GM12878 (cell line): Measurements from ENCODE around the gene FKBP2. TPM values are rescaled to one million over a fixed set of nuclear protein-coding genes. Genes with fewer than 3 reads are reported as not detected.

Experiments
- BACH1 ChIP-seq: fragments of 450-650 bp; IDR thresholded peaks from 2 replicates; pipeline ENCODE4 v1.6.1; 2017; ENCODE audit warnings: mild to moderate bottlenecking, borderline replicate concordance
- BMI1 ChIP-seq: fragments of 450-650 bp; IDR thresholded peaks from 2 replicates; pipeline ENCODE4 v1.6.1; 2016; ENCODE audit warnings: mild to moderate bottlenecking, moderate library complexity, borderline replicate concordance
- CBX3 ChIP-seq: fragments of 200-600 bp; sonication (generic); IDR thresholded peaks from 2 replicates; pipeline ENCODE4 v1.6.1; 2016; ENCODE audit warnings: low read depth, borderline replicate concordance
- CEBPB ChIP-seq, 2 experiments: fragments of 150-350 bp in 1 of 2; IDR thresholded peaks; 2 replicates each; pipeline ENCODE4 v1.6.1; 2012 to 2014; ENCODE audit warnings: low read depth in 2 of 2, low read length in 2 of 2, borderline replicate concordance in 1 of 2, inconsistent platforms in 1 of 2
- CHD1 ChIP-seq: IDR thresholded peaks from 2 replicates; pipeline ENCODE4 v1.6.1; 2012; ENCODE audit warnings: low read depth, low read length, improper control_type of control experiment
- CTCF ChIP-seq, 3 experiments: IDR thresholded peaks in 2 of 3; conservative IDR thresholded peaks in 1 of 3; 2 replicates each; pipeline ENCODE4 v1.5.1; 2011; ENCODE audit warnings: low read depth in 3 of 3, low read length in 3 of 3, mild to moderate bottlenecking in 3 of 3, control low read depth in 2 of 3, moderate library complexity in 2 of 3, inconsistent platforms in 1 of 3, mixed read lengths in 1 of 3; ENCODE audit not compliant: control insufficient read depth in 2 of 3, insufficient read depth in 1 of 3; ENCODE audit errors: extremely low read depth in 1 of 3
- E2F8 ChIP-seq: fragments of 450-650 bp; IDR thresholded peaks from 2 replicates; pipeline ENCODE4 v1.6.1; 2018; ENCODE audit warnings: mild to moderate bottlenecking, low read depth, moderate library complexity; ENCODE audit not compliant: partially characterized antibody
- ESRRA ChIP-seq: IDR thresholded peaks from 2 replicates; pipeline ENCODE4 v1.6.1; 2012; ENCODE audit warnings: mild to moderate bottlenecking, low read length, improper control_type of control experiment
- GATAD2B ChIP-seq: fragments of 450-650 bp; conservative IDR thresholded peaks from 2 replicates; pipeline ENCODE4 v1.6.1; 2017; ENCODE audit warnings: low read depth, mild to moderate bottlenecking, moderate library complexity
- HDGF ChIP-seq: fragments of 450-650 bp; IDR thresholded peaks from 2 replicates; pipeline ENCODE4 v1.6.1; 2016; ENCODE audit warnings: antibody characterized with exemption
- NFYB ChIP-seq: IDR thresholded peaks from 2 replicates; pipeline ENCODE4 v1.6.1; 2011; ENCODE audit warnings: low read depth, mild to moderate bottlenecking, low read length, improper control_type of control experiment, moderate library complexity; ENCODE audit not compliant: insufficient read depth
- NR2C2 ChIP-seq: IDR thresholded peaks from 2 replicates; pipeline ENCODE4 v1.6.1; 2011; ENCODE audit warnings: borderline replicate concordance, low read depth; ENCODE audit not compliant: control insufficient read depth, insufficient read length
- RAD51 ChIP-seq: fragments of 450-650 bp; IDR thresholded peaks from 2 replicates; pipeline ENCODE4 v1.6.1; 2016; ENCODE audit warnings: moderate library complexity, mild to moderate bottlenecking, inconsistent platforms
- RELA ChIP-seq: fragments of 450-650 bp; IDR thresholded peaks from 2 replicates; pipeline ENCODE4 v1.8.0; 2014; ENCODE audit warnings: borderline replicate concordance; ENCODE audit not compliant: partially characterized antibody
- SMAD1 ChIP-seq: fragments of 450-650 bp; IDR thresholded peaks from 2 replicates; pipeline ENCODE4 v1.6.1; 2018; ENCODE audit warnings: mild to moderate bottlenecking, low read depth; ENCODE audit not compliant: partially characterized antibody
- SMAD5 ChIP-seq: IDR thresholded peaks from 2 replicates; pipeline ENCODE4 v1.6.1; 2016; ENCODE audit warnings: antibody characterized with exemption, low read depth
- YY1 ChIP-seq: IDR thresholded peaks from 2 replicates; pipeline ENCODE4 v1.6.1; 2011; ENCODE audit warnings: low read depth, mild to moderate bottlenecking, low read length
- ZBTB33 ChIP-seq: fragments of 450-650 bp; IDR thresholded peaks from 2 replicates; pipeline ENCODE4 v1.6.1; 2017; ENCODE audit warnings: mild to moderate bottlenecking
- polyA plus RNA-seq, 11 experiments: library from polyadenylated mRNA; depleted of rRNA in 4 of 11; unstranded in 6 of 11; stranded (reverse) in 5 of 11; fragments of >200 nt; fragmentation: Nextera tagmentation in 4 of 11; fragmentation: Illumina TruSeq in 1 of 11; extraction: Ambion mirVana in 4 of 11; extraction: Trizol in 1 of 11; gene quantifications; 1 replicate in 1 of 11; 2 replicates in 10 of 11; pipeline versions ENCODE4 v1.2.1 to v1.2.3, GENCODE V29; 2011 to 2016; ENCODE audit warnings: inconsistent platforms in 2 of 11, missing spikeins in 2 of 11, low read depth in 1 of 11
- total RNA-seq, 4 experiments: library from RNA; depleted of rRNA in 3 of 4; stranded (reverse); fragments of >200 nt in 3 of 4; fragmentation: Illumina TruSeq in 1 of 4; extraction: Trizol in 1 of 4; gene quantifications; 2 replicates each; pipeline versions ENCODE4 v1.2.1 to v1.2.3, GENCODE V29; 2013 to 2021
- TF ChIP-seq, protein P1 (sequence below): fragments of 450-650 bp; IDR thresholded peaks from 2 replicates; pipeline ENCODE4 v1.6.1; 2016; ENCODE audit warnings: mild to moderate bottlenecking
- TF ChIP-seq, protein P2 (sequence below): fragments of 450-650 bp; IDR thresholded peaks from 2 replicates; pipeline ENCODE4 v1.6.1; 2017; ENCODE audit warnings: borderline replicate concordance

FKBP2 gene
- total and polyA plus RNA-seq, 10 of the 15 experiments (the other 5 are each of a cell fraction or from before 2014, with no cell fraction given), result 1.8 to 99.7 (median 39.5) TPM

- TF ChIP-seq SMAD5, result no peak
- peak; percentile 87; the same call in 1 of the 2 replicates for TF ChIP-seq GATAD2B
- TF ChIP-seq NFYB, result peak; percentile 81; the same call in 1 of the 2 replicates
- peak; percentile 63; the same call in 1 of the 2 replicates for TF ChIP-seq BACH1
- TF ChIP-seq CBX3, result no peak
- TF ChIP-seq E2F8, result no peak
- TF ChIP-seq SMAD1, result no peak
- no peak for TF ChIP-seq CEBPB (IDR thresholded peaks at IDR 0.05; ENCODE audit: borderline replicate concordance in 1 of 2, low read depth in 2 of 2, low read length in 2 of 2)
- no peak for TF ChIP-seq ZBTB33
- no peak for TF ChIP-seq CTCF (IDR thresholded peaks at IDR 0.05 in 2 of 3, conservative IDR thresholded peaks at IDR 0.05 in 1 of 3; ENCODE audit: control insufficient read depth in 2 of 3, extremely low read depth in 1 of 3, insufficient read depth in 1 of 3, low read depth in 3 of 3, low read length in 3 of 3)
- 0 out of 2 replicates have a peak, but pooled peaks have one; percentile 59 for TF ChIP-seq HDGF
- TF ChIP-seq RAD51, result no peak
- no peak for TF ChIP-seq BMI1
- TF ChIP-seq, protein P1, sequence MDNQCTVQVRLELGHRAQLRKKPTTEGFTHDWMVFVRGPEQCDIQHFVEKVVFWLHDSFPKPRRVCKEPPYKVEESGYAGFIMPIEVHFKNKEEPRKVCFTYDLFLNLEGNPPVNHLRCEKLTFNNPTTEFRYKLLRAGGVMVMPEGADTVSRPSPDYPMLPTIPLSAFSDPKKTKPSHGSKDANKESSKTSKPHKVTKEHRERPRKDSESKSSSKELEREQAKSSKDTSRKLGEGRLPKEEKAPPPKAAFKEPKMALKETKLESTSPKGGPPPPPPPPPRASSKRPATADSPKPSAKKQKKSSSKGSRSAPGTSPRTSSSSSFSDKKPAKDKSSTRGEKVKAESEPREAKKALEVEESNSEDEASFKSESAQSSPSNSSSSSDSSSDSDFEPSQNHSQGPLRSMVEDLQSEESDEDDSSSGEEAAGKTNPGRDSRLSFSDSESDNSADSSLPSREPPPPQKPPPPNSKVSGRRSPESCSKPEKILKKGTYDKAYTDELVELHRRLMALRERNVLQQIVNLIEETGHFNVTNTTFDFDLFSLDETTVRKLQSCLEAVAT, result no peak; the same call in 1 of the 2 replicates
- TF ChIP-seq YY1, result peak; percentile 84
- no peak for TF ChIP-seq CHD1
- TF ChIP-seq ESRRA, result no peak
- no peak for TF ChIP-seq NR2C2
- TF ChIP-seq, protein P2, sequence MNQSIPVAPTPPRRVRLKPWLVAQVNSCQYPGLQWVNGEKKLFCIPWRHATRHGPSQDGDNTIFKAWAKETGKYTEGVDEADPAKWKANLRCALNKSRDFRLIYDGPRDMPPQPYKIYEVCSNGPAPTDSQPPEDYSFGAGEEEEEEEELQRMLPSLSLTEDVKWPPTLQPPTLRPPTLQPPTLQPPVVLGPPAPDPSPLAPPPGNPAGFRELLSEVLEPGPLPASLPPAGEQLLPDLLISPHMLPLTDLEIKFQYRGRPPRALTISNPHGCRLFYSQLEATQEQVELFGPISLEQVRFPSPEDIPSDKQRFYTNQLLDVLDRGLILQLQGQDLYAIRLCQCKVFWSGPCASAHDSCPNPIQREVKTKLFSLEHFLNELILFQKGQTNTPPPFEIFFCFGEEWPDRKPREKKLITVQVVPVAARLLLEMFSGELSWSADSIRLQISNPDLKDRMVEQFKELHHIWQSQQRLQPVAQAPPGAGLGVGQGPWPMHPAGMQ, result no peak
- peak; percentile 11 for TF ChIP-seq RELA
Measured at GRCh38 chr11:64230171-64230984, 10.5 kb upstream of the FKBP2 start, which contains the start of gene DNAJC4 (continued).
